Measurements from ENCODE around the gene C6orf120. TPM values are rescaled to one million over a fixed set of nuclear protein-coding genes. Genes with fewer than 3 reads are reported as not detected.

Gene C6orf120
- total RNA-seq, 1 experiment from 2014 or later, result 18.6 TPM

DNA sequence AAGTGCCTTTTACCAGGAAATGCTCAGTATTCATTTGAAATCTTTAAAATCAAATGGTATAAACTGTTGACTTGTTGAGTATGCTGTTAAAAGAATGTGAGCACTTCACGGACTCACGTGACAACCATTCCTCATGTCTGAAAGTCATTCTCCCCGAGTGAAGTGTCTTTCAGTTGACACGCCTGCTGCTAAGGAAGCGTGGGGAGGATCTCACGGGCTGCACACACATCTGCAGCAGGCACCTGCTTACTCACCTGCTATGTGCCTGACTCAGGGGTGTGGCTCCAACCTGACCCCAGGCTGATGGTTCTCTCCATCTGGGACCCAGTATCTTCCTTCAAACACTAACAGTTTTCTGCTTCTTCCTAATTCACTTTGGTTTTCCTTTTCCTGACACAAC is 32.8 kb upstream of the C6orf120 start:
- CTCF ChIA-PET, result no interaction called here
- intact Hi-C loops (cut with micrococcal nuclease), result no loop called here
- Histone ChIP-seq H3K4me3 (ENCODE audit: low read length) (no peak overlapping the region), H2AFZ (ENCODE audit: low read length) (no peak overlapping the region), H3K79me2 (ENCODE audit: low read length) (no peaks in the 10 kb centered on the region), H3F3A (ENCODE audit: low read length, unreplicated experiment) (no peaks in the 10 kb centered on the region), H3K4me1 (ENCODE audit: insufficient read depth, low read length) (no peaks in the 10 kb centered on the region), H3K9me3 (ENCODE audit: low read length) (no peaks in the 10 kb centered on the region), H4K20me1 (ENCODE audit: low read length) (no peaks in the 10 kb centered on the region), H3K4me2 (ENCODE audit: low read length) (no peak overlapping the region), H3K27ac (ENCODE audit: low read length) (no peak overlapping the region), H3K27me3 (ENCODE audit: low read length) (no peaks in the 10 kb centered on the region), H3K36me3 (ENCODE audit: low read depth, low read length) (no peaks in the 10 kb centered on the region), H3K9ac (ENCODE audit: low read length) (no peak overlapping the region), H3K9me2 (replicated peaks; ENCODE audit: low read length) (no peaks in the 10 kb centered on the region)
- POLR2A ChIA-PET (ENCODE audit: unreplicated experiment), result no interaction called here
- TF ChIP-seq, protein P1, sequence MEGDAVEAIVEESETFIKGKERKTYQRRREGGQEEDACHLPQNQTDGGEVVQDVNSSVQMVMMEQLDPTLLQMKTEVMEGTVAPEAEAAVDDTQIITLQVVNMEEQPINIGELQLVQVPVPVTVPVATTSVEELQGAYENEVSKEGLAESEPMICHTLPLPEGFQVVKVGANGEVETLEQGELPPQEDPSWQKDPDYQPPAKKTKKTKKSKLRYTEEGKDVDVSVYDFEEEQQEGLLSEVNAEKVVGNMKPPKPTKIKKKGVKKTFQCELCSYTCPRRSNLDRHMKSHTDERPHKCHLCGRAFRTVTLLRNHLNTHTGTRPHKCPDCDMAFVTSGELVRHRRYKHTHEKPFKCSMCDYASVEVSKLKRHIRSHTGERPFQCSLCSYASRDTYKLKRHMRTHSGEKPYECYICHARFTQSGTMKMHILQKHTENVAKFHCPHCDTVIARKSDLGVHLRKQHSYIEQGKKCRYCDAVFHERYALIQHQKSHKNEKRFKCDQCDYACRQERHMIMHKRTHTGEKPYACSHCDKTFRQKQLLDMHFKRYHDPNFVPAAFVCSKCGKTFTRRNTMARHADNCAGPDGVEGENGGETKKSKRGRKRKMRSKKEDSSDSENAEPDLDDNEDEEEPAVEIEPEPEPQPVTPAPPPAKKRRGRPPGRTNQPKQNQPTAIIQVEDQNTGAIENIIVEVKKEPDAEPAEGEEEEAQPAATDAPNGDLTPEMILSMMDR (conservative IDR thresholded peaks at IDR 0.05; ENCODE audit: low read depth, low read length), result no peak
- no peak for TF ChIP-seq EZH2phosphoT487 (IDR thresholded peaks at IDR 0.05; ENCODE audit: borderline replicate concordance, low read length)
- no peak for TF ChIP-seq EZH2 (IDR thresholded peaks at IDR 0.05; ENCODE audit: low read length, unreplicated experiment)
- DNase-seq, result no peak
- BruUV-seq (replicated peaks), result no TSS peak
- ATAC-seq, result no peak

DNA sequence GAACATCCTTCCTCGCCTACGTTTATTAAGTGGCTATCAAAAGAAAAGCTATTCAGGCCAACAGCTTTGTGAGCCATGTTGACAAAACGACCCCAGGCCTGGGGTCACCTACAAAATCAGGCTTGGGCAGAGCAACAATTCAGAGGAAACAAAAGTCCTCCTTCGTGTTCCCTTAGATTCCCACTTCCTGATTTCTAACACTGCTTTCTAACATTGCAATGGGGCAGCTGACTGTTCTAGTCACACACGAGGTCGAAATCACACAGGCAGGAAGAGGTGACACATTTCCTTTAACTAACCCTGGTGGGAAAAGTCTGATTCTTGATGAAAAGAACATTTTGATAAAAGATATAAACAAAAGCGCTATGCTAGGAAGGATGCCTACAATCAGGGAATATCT is 32.0 kb upstream of the C6orf120 start:
- no peaks in the 10 kb centered on the region for H4K20me1 ChIP-seq (ENCODE audit: low read length)
- H3K27me3 ChIP-seq (ENCODE audit: low read length), result no peaks in the 10 kb centered on the region
- no peak overlapping the region for H3K27ac ChIP-seq (ENCODE audit: low read length)
- no peak overlapping the region for H2AFZ ChIP-seq (ENCODE audit: low read length)
- DNase-seq, result no peak
- TF ChIP-seq EZH2phosphoT487 (IDR thresholded peaks at IDR 0.05; ENCODE audit: borderline replicate concordance, low read length), result no peak
- H3K4me1 ChIP-seq (ENCODE audit: insufficient read depth, low read length), result no peaks in the 10 kb centered on the region
- no peak overlapping the region for H3K4me3 ChIP-seq (ENCODE audit: low read length)
- no peaks in the 10 kb centered on the region for H3K36me3 ChIP-seq (ENCODE audit: low read depth, low read length)
- POLR2A ChIA-PET (ENCODE audit: unreplicated experiment), result no interaction called here
- intact Hi-C loops (cut with micrococcal nuclease), result no loop called here
- ATAC-seq, result no peak
- no peaks in the 10 kb centered on the region for H3K9me3 ChIP-seq (ENCODE audit: low read length)
- no peaks in the 10 kb centered on the region for H3K9me2 ChIP-seq (replicated peaks; ENCODE audit: low read length)
- no TSS peak for BruUV-seq (replicated peaks)
- H3F3A ChIP-seq (ENCODE audit: low read length, unreplicated experiment), result no peaks in the 10 kb centered on the region
- CTCF ChIA-PET, result no interaction called here
- no peaks in the 10 kb centered on the region for H3K79me2 ChIP-seq (ENCODE audit: low read length)
- no peak overlapping the region for H3K9ac ChIP-seq (ENCODE audit: low read length)
- no peak overlapping the region for H3K4me2 ChIP-seq (ENCODE audit: low read length)

DNA sequence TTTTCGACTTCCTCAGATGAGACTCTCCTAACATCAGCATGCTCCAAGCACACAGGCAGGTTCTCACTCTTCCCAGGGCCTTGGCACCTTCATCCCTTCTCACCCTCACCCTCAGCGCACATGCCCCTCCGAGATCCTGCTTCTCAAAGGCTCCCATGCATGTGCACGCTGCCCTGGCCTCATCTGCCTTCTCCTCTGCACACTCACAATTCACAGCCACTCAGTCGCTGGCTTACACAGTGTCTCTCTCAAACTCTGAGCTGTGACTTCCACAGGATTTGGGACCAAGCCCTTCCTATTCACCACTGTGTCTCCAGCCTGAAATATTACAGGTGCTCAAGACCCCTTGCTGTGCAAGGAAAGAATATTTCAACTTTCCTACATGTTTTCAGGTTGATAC is 30.4 kb upstream of the C6orf120 start:
- H3K9me2 ChIP-seq (replicated peaks; ENCODE audit: low read length), result no peaks in the 10 kb centered on the region
- no peaks in the 10 kb centered on the region for H3K36me3 ChIP-seq (ENCODE audit: low read depth, low read length)
- no peaks in the 10 kb centered on the region for H3K4me1 ChIP-seq (ENCODE audit: insufficient read depth, low read length)
- no peak for DNase-seq
- no peaks in the 10 kb centered on the region for H3K9me3 ChIP-seq (ENCODE audit: low read length)
- no peak overlapping the region for H3K27ac ChIP-seq (ENCODE audit: low read length)
- ATAC-seq, result no peak
- intact Hi-C loops (cut with micrococcal nuclease), result no loop called here
- H3K4me3 ChIP-seq (ENCODE audit: low read length), result no peak overlapping the region
- no peaks in the 10 kb centered on the region for H3K79me2 ChIP-seq (ENCODE audit: low read length)
- ChIA-PET POLR2A (ENCODE audit: unreplicated experiment) (no interaction called here), CTCF (no interaction called here)
- H2AFZ ChIP-seq (ENCODE audit: low read length), result no peak overlapping the region
- no peaks in the 10 kb centered on the region for H4K20me1 ChIP-seq (ENCODE audit: low read length)
- no peak overlapping the region for H3K4me2 ChIP-seq (ENCODE audit: low read length)
- H3K27me3 ChIP-seq (ENCODE audit: low read length), result no peaks in the 10 kb centered on the region
- no TSS peak for BruUV-seq (replicated peaks)
- no peak overlapping the region for H3K9ac ChIP-seq (ENCODE audit: low read length)
- no peaks in the 10 kb centered on the region for H3F3A ChIP-seq (ENCODE audit: low read length, unreplicated experiment)
- TF ChIP-seq EZH2 (IDR thresholded peaks at IDR 0.05; ENCODE audit: low read length, unreplicated experiment), result no peak
- TF ChIP-seq EZH2phosphoT487 (IDR thresholded peaks at IDR 0.05; ENCODE audit: borderline replicate concordance, low read length), result no peak
- TF ChIP-seq, protein P1 (conservative IDR thresholded peaks at IDR 0.05; ENCODE audit: low read depth, low read length), result no peak

All from PC-3 (cell line).